OCI-LY1 (cell line): ENCODE data around the gene EREG.

Experiments used
- CTCF ChIP-seq: fragments of 200-600 bp; sonication (generic), shearing (Covaris generic); IDR thresholded peaks from 2 replicates; pipeline ENCODE4 v1.5.1; 2017; ENCODE audit warnings: mild to moderate bottlenecking, antibody characterized with exemption, low read length, moderate library complexity, mixed read lengths
- EZH2 ChIP-seq: fragments of 200-600 bp; sonication (generic), shearing (Covaris generic); IDR thresholded peaks from 2 replicates; pipeline ENCODE4 v1.8.0; 2017; ENCODE audit warnings: borderline replicate concordance, mixed run types, mild to moderate bottlenecking, antibody characterized with exemption, low read length, moderate library complexity, mixed read lengths

- TF ChIP-seq CTCF (no peak), EZH2 (no peak)
These were observed 46.7 kb upstream of the EREG start for GRCh38 chr4:74318276-74318675.
